ENCODE results near the gene HDDC2. TPM values are rescaled to one million over a fixed set of nuclear protein-coding genes. Genes with fewer than 3 reads are reported as not detected.
A peak's percentile ranks its signal among the peaks of the same experiment; 100 is the strongest.

Gene HDDC2
- polyA plus RNA-seq, 3 donors, result 24.4 to 59.9 (median 42.6) TPM

DNA sequence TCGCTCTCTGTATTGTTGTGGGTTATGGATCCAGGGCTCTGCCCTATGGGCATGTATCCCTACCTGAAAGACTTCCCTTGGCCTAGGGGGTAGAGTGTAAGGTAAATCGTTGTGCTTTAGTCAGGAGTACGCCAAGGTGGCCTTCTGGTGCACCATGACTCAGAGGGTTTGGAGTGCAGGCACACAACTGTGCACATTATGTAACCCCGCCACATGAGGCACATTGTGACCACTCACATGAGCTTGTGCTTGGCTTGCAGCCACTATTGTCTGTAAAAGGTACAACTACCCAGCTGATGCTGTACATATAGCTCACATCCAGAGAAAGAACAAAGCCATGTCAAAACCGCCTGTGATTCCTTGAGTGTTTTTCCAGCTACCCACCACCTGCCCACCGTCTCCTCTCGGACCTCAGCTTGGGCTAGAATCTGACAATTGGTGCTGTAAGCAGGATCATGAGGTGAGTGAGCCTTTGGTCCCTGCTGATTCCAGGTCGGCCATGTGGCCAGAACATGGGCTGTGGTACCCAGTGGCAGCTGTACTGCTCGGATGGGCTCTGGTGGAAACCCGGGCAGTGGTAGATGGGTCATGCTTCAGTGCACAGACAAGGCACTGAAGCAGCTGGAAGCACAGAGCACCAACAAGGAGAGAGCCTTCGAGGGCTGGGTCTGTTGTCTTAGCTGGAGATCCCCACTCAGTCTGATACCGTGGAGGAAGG is 33.8 kb downstream of the HDDC2 start:
- Histone ChIP-seq H3K36me3 (replicated peaks in 1 of 2; ENCODE audit: control insufficient read depth in 1 of 2, insufficient read depth in 2 of 2, low read length in 2 of 2) (peaks cover 7 to 12% of the 10 kb centered on the region in 2 donors), H2AFZ (ENCODE audit: insufficient read depth, low read depth, low read length, poor library complexity, severe bottlenecking) (no peak overlapping the region), H3K27me3 (ENCODE audit: control insufficient read depth in 2 of 2, insufficient read depth in 2 of 2, low read length in 2 of 2) (no peaks in the 10 kb centered on the region), H3K9me3 (replicated peaks in 1 of 2; ENCODE audit: control insufficient read depth in 1 of 2, insufficient read depth in 1 of 2, low read length in 2 of 2) (no peaks in the 10 kb centered on the region), H3K4me3 (replicated peaks in 1 of 3; ENCODE audit: low read depth in 2 of 3, low read length in 3 of 3) (no peak overlapping the region), H4K20me1 (ENCODE audit: insufficient read depth, low read length) (no peaks in the 10 kb centered on the region), H3K9ac (ENCODE audit: insufficient read depth, low read length, poor library complexity, severe bottlenecking) (no peak overlapping the region), H3K4me2 (replicated peaks; ENCODE audit: extremely low read depth, low read length, poor library complexity, severe bottlenecking) (no peak overlapping the region), H3K4me1 (ENCODE audit: control insufficient read depth in 1 of 2, insufficient read depth in 2 of 2, low read length in 2 of 2) (no peaks in the 10 kb centered on the region), H3K79me2 (ENCODE audit: insufficient read depth, low read length) (no peaks in the 10 kb centered on the region), H3K27ac (ENCODE audit: low read depth in 1 of 2, low read length in 2 of 2) (no peak overlapping the region)
- no peaks in the 10 kb centered on the region for H3K27me3 Mint-ChIP-seq (ENCODE audit: low read depth in 3 of 3)
- peaks cover 0 to 2% (median 1%) of the 10 kb centered on the region in 7 donors for H3K9me3 Mint-ChIP-seq
- peaks cover 10 to 18% of the 10 kb centered on the region in 2 donors for H3K36me3 Mint-ChIP-seq
- intact Hi-C loops (cut with micrococcal nuclease), result no loop called here
- H3K4me1 Mint-ChIP-seq, result no peaks in the 10 kb centered on the region
- WGBS (ENCODE audit: insufficient coverage), result 97% methylated on average over 12 of the region's 12 CpGs
- H3K4me3 Mint-ChIP-seq, result no peak overlapping the region
- TF ChIP-seq, protein P1, sequence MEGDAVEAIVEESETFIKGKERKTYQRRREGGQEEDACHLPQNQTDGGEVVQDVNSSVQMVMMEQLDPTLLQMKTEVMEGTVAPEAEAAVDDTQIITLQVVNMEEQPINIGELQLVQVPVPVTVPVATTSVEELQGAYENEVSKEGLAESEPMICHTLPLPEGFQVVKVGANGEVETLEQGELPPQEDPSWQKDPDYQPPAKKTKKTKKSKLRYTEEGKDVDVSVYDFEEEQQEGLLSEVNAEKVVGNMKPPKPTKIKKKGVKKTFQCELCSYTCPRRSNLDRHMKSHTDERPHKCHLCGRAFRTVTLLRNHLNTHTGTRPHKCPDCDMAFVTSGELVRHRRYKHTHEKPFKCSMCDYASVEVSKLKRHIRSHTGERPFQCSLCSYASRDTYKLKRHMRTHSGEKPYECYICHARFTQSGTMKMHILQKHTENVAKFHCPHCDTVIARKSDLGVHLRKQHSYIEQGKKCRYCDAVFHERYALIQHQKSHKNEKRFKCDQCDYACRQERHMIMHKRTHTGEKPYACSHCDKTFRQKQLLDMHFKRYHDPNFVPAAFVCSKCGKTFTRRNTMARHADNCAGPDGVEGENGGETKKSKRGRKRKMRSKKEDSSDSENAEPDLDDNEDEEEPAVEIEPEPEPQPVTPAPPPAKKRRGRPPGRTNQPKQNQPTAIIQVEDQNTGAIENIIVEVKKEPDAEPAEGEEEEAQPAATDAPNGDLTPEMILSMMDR (IDR thresholded peaks at IDR 0.05), result no peak
- no peak for DNase-seq
- H3K27ac Mint-ChIP-seq, result peak overlapping the region in 1 of 7 donors; percentile 13

DNA sequence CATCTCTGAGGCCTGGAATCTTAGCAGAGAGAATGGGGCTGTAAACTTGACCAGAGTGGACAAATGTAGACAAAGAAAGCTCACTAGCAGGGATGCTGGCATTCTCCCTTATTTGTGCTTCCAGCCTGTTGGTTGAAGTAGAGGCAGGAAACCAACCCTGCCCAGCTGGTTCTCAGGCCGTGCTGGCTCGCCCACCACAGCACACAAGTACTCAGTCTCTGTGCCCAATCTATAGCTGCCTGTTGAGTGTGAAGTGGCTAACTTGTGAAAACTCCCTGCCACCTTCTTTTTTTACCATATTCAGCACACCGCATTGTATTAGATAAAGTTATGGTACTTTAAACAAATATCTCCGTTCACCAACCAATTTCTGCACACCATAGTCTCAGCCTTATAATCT is 37.3 kb downstream of the HDDC2 start:
- no peak overlapping the region for H3K27ac ChIP-seq (ENCODE audit: low read depth in 1 of 2, low read length in 2 of 2)
- no peak overlapping the region for H3K4me2 ChIP-seq (replicated peaks; ENCODE audit: extremely low read depth, low read length, poor library complexity, severe bottlenecking)
- H3K4me3 Mint-ChIP-seq, result no peak overlapping the region
- H3K27me3 Mint-ChIP-seq (ENCODE audit: low read depth in 3 of 3), result no peaks in the 10 kb centered on the region
- peaks cover 4 to 17% (median 7%) of the 10 kb centered on the region in 7 donors for H3K9me3 Mint-ChIP-seq
- TF ChIP-seq, protein P1 (IDR thresholded peaks at IDR 0.05), result no peak
- no peaks in the 10 kb centered on the region for H3K27me3 ChIP-seq (ENCODE audit: control insufficient read depth in 2 of 2, insufficient read depth in 2 of 2, low read length in 2 of 2)
- H3K9ac ChIP-seq (ENCODE audit: insufficient read depth, low read length, poor library complexity, severe bottlenecking), result no peak overlapping the region
- H3K79me2 ChIP-seq (ENCODE audit: insufficient read depth, low read length), result no peaks in the 10 kb centered on the region
- no peak overlapping the region for H2AFZ ChIP-seq (ENCODE audit: insufficient read depth, low read depth, low read length, poor library complexity, severe bottlenecking)
- no peak for DNase-seq
- peaks cover 0 to 2% of the 10 kb centered on the region in 2 donors for H3K36me3 Mint-ChIP-seq
- H3K36me3 ChIP-seq (replicated peaks in 1 of 2; ENCODE audit: control insufficient read depth in 1 of 2, insufficient read depth in 2 of 2, low read length in 2 of 2), result no peaks in the 10 kb centered on the region
- intact Hi-C loops (cut with micrococcal nuclease), result no loop called here
- no peak overlapping the region for H3K4me3 ChIP-seq (replicated peaks in 1 of 3; ENCODE audit: low read depth in 2 of 3, low read length in 3 of 3)
- WGBS (ENCODE audit: insufficient coverage), result no CpG with 5 or more reads among the region's 4 CpGs
- peaks cover 0 to under 1% of the 10 kb centered on the region in 2 donors for H3K4me1 ChIP-seq (ENCODE audit: control insufficient read depth in 1 of 2, insufficient read depth in 2 of 2, low read length in 2 of 2)
- no peaks in the 10 kb centered on the region for H4K20me1 ChIP-seq (ENCODE audit: insufficient read depth, low read length)
- H3K9me3 ChIP-seq (replicated peaks in 1 of 2; ENCODE audit: control insufficient read depth in 1 of 2, insufficient read depth in 1 of 2, low read length in 2 of 2), result peaks cover 0 to 8% of the 10 kb centered on the region in 2 donors
- H3K4me1 Mint-ChIP-seq, result peaks cover under 1% of the 10 kb centered on the region
- no peak overlapping the region for H3K27ac Mint-ChIP-seq
